Brain pericyte (primary cell): ENCODE data around the gene GLIPR1L1.
"Not testable (repeated sequence)": the region's sequence is repeated elsewhere in the genome, so short reads cannot be mapped to it uniquely, and the experiment has no call there.

ENCODE experiments used
- DNase-seq: peaks from one replicate; pipeline ENCODE4 v3.0.0-alpha.2; 2012; ENCODE audit warnings: low read depth, low spot score

The GLIPR1L1 gene

DNA sequence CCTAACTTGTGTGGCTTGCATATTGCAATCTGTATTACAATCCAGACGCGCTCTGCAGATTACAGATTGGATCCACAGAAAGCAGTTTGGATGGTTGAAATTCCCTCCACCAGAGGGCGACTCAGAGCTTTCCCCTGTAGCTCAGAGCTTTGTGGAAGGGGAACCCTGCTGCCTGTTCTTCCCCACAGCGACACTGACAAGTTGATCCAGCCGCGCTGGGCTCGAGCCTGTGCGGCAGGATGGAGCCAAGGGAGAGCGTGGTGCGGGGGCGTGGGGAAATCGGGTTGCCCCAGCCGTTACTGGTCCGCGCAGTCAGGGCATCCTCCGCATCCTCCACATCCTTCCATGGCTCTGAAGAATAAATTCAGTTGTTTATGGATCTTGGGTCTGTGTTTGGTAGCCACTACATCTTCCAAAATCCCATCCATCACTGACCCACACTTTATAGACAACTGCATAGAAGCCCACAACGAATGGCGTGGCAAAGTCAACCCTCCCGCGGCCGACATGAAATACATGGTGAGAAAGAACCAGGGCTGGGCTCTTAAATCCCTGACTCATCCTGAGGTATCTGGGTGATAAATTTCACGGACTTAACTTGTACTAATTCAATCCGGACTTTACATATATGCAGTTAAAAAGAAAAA is at the start of gene GLIPR1L1:
Gene GLIPR1L1 (plus strand): TSS at position 287 of the 647 bp plus-strand sequence. CDS start 59 bp downstream, at position 346.
- DNase-seq: peak; percentile 61

GRCh38 chr12:75288860-75289259 is 45.6 kb upstream of the GLIPR1L1 start:
- no peak for DNase-seq

DNA sequence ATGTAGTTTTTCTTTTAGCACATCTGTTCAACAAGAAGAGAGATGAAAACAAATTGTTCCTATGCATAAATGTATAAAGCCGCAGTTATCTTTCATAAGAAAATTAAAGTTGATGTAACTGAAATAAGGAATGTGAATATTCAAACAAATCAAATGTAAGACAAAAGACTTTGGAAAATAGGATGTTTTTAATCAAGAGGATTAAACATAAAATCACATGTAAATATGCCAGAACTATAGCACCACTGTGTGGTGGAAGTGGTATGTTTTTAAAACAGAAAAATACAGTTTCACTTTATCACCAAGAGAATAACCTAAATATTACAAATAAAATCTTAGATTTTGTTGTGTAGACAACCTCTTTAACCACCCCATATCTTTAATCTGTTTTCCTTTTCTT is 44.7 kb upstream of the GLIPR1L1 start:
- DNase-seq: peak; percentile 5

- DNase-seq: no peak
Measured at GRCh38 chr12:75291014-75291413, 43.5 kb upstream of the GLIPR1L1 start.

- DNase-seq: no peak
Measured at GRCh38 chr12:75294336-75294735, 40.1 kb upstream of the GLIPR1L1 start.

DNA sequence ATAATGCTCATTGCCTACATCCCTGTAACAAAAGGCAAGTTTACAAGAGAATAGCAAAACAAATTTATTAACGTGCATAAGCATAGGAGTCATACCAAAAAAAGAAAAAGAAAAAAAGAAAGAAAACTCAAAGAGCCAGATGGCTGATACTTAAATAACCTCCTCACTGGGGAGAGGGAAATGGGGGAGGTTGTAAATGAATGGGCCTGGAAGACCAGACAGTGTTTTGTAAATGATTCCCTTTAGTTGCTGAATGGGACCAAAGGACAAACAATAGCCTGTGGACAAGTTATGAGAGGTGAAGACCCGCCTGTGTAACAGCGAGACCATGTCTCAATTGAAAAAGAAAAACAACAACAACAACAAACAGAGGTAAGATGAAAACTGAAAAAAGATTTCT is 39.7 kb upstream of the GLIPR1L1 start:
- no peak for DNase-seq

- no peak for DNase-seq
Measured at GRCh38 chr12:75302225-75302624, 32.2 kb upstream of the GLIPR1L1 start.

GRCh38 chr12:75302781-75303180 is 31.7 kb upstream of the GLIPR1L1 start:
- no peak for DNase-seq

DNA sequence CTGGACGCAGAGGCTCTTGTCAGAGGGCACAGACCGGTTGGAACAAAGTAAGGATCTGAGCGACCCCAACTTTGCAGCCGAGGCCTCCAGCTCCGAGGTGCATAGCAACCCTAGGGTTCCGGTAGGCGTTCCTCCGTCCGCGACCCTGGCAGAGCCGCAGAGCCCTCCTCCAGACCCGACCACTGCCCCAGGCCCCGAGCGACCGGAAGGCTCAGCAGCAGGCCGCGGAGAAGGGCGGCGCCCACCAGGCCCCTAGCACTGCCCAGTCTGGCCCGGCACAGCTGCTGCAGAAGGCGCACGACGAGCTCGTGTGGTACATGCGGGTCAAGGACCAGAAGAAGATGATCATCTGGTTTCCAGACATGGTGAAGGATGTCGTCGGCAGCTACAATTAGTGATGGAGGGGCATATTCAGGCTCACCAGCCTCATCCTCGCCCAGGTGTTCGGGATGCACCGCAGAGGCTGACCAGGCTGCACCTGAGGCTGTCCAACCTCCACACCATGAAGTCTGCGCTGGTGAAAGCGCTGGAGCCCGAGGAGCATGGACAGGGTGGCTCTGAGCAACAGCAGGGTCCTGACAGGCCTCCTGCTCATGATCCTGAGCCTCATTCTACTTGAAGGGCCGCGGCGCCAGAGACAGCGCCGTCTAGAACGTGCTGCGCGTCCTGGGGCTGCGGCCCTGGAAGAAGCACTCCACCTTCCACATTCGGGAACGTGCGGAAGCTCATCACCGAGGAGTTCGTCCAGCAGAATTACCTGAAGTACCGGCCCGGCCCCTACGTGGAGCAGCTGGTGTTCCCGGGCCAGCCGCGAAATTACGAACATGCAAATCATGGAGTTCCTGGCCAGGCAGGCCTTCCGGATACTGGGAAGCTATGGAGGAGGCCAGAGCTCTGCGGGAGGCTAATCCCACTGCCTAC is 28.8 kb upstream of the GLIPR1L1 start:
- DNase-seq: no peak

- DNase-seq: no peak
Measured at GRCh38 chr12:75308279-75308678, 26.2 kb upstream of the GLIPR1L1 start.

DNA sequence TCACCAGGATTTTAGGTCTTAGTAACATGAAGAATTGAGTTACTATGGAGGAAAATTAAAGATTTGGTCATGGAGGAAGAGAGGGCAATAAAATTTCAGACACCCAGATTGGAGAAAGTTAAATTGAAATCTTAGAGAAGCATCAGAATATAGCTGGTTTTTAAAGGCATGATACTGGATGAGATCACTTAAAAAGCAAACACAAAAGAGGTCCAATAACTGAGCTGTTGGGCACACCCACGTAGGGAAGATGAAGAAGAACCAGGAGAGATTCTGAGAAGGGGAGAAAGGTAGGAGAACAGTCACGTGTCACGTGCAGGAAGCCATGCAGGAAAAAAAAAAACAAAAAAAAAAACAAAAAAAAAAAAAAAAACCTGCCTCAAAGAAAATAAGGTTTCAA is 23.1 kb upstream of the GLIPR1L1 start:
- DNase-seq: no peak

DNA sequence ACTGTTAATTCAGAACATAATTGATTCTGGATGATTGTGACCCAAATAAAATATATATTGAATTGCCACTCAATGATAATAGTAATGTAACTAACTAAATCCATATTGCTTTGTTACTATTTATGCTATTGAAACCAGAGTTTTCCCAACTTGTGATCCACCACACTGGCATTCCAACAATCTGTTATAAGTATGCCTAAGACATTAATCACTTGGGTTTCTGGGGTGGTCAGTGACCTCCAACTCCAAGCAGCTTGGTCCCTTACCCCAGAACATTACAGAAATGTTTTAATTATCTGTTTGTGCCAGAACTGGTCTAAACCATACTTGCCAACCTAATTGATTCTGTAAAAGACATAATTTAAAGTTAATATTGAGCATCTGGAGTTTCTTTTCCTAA is 19.0 kb upstream of the GLIPR1L1 start:
- no peak for DNase-seq

GRCh38 chr12:75317784-75318183 is 16.7 kb upstream of the GLIPR1L1 start:
- no peak for DNase-seq

- DNase-seq: no peak
Measured at GRCh38 chr12:75322464-75322863, 12.0 kb upstream of the GLIPR1L1 start.

DNA sequence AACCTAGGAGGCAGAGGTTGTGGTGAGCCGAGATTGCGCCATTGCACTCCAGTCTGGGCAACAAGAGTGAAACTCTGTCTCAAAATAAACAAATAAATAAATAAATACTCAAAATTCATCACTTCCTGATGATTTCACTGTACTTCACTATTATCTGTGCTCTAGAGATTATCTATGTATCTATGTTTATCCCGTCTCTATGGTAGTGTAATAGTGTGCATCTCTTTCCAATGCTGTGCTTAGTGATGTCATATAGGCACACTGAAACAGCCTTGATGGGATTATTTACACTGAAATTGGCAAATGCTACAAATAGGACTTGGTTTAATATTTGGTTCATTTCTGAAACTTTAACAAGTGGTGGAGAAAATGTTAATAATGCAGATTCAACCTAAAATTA is 10.8 kb upstream of the GLIPR1L1 start:
- DNase-seq: no peak

- no peak for DNase-seq
Measured at GRCh38 chr12:75327642-75328041, 6.8 kb upstream of the GLIPR1L1 start.

GRCh38 chr12:75329918-75330826 is 4.3 kb upstream of the GLIPR1L1 start, which contains the start of gene CAPS2:
Gene CAPS2 (minus strand): TSS chr12:75330324. CDS start chr12:75326498, 3,826 bp downstream.
- DNase-seq: peak; percentile 63

GRCh38 chr12:75337905-75338304 is 3.4 kb downstream of the GLIPR1L1 start:
- no peak for DNase-seq

- no peak for DNase-seq
Measured at GRCh38 chr12:75341873-75342272, 7.4 kb downstream of the GLIPR1L1 start.

DNA sequence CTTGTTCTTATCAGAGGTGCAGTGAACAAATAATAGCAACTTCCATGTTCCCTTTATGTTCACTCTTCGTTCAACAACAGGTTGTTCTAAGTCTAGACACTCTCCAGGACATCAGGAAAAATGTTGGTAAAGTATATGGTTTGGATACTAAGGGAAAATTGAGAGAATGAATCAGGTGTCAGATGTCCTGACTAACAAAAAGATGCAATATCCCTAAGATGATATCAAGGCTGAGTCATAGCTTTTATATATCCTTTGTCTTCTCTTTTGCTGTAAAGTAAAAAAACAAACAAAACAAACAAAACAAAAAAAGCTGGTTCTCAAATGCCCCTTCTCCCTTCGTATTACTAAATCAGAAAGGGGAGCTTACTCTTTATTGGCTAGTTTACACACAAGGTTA is 11.1 kb downstream of the GLIPR1L1 start:
- DNase-seq: no peak

GRCh38 chr12:75346215-75346614 is 11.7 kb downstream of the GLIPR1L1 start:
- DNase-seq: not testable (repeated sequence)

DNA sequence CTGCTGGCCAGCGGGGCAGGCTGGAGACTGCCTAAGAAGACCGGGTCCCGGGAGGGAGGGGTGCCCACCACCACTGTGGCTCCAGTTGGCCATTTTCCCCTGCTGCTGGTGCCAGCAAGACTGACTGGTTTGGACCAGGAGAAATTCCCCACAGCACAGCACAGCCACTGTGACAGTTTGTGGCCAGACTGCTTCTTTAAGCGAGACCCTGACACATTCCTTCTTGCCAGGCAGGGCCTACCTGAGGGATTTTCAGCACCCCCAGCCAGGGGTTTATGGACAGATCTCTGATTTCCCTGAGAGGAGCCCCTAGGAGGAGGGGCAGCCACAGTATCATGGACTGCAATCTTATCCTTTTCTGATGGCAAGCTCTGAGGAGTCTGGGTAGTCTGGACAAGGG is 15.5 kb downstream of the GLIPR1L1 start:
- DNase-seq: no peak
